ENCODE data around the gene MAL.
"Not testable (repeated sequence)": the region's sequence is repeated elsewhere in the genome, so short reads cannot be mapped to it uniquely, and the experiment has no call there.

MAL gene

DNA sequence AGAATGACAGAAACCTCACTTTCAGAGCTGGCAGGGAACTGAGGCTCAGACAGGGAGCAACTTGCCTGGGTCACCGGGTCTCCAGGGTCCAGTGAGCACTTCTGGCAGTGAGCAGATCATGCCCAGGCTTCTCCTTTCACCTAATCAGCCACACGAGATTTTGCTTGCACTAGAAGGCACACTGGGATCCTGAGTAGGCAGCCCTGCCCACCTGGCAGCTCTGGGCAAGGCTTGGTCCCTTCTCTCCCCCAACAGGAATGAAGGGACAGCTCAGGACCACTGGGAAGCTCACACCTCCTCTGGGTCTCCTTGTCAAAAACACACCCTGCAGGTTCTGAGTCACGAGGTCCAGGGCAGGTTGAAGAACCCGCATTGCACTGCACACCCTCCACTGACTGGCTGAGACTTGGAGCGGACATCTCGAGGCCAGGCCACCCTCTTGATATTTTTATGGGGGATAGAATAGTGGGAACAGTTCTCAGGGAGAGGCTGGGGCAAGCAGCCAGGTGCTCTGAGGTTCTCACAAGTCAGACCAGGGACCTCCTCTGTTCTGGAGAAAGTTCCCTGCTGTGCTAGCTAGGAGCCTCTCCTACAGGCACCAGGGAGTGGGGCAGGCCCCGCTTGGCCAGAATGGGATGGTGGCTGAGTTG, 5.7 kb downstream of the MAL start:
- Mint-ChIP-seq H3K4me1 (peaks cover 60% of the 10 kb centered on the region), H3K36me3 (ENCODE audit: low read depth) (no peaks in the 10 kb centered on the region), H3K27ac (no peak overlapping the region), H3K4me3 (no peak overlapping the region), H3K9me3 (no peaks in the 10 kb centered on the region), H3K27me3 (peaks cover 5% of the 10 kb centered on the region)
- DNase-seq (no peak), ATAC-seq (no peak)

DNA sequence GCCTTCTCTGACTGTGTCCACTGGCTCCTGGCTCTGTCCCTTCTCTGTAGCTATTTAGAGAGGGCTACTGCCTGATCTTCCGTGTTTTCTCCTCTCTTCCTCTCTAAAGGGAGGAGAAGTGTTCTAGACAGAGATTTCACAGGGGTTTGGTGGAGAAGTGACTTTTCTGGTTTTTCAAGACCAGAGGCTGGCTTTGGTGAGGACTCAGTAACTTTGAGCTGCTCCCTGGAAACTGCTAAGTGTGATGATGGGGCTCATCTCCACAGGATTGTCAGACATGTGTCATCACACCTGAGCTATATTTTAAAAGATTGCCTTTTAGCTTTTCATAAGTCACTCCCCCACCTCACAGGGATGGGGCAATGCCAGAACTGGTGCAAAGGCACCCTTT, 6.2 kb downstream of the MAL start:
- DNase-seq: no peak
- no peak for ATAC-seq
- H3K9me3 Mint-ChIP-seq: peaks cover 4% of the 10 kb centered on the region
- H3K4me1 Mint-ChIP-seq: peaks cover 60% of the 10 kb centered on the region
- no peak overlapping the region for H3K4me3 Mint-ChIP-seq
- no peak overlapping the region for H3K27ac Mint-ChIP-seq
- H3K36me3 Mint-ChIP-seq (ENCODE audit: low read depth): peaks cover 4% of the 10 kb centered on the region
- H3K27me3 Mint-ChIP-seq: peaks cover 3% of the 10 kb centered on the region

- H3K4me1 Mint-ChIP-seq: peaks cover 60% of the 10 kb centered on the region
- no peak for ATAC-seq
- no peak overlapping the region for H3K27ac Mint-ChIP-seq
- H3K27me3 Mint-ChIP-seq: no peaks in the 10 kb centered on the region
- H3K9me3 Mint-ChIP-seq: peaks cover 10% of the 10 kb centered on the region
- peaks cover 6% of the 10 kb centered on the region for H3K36me3 Mint-ChIP-seq (ENCODE audit: low read depth)
- DNase-seq: no peak
- H3K4me3 Mint-ChIP-seq: no peak overlapping the region
Observed at GRCh38 chr2:95032341-95032740, 6.8 kb downstream of the MAL start.

GRCh38 chr2:95032868-95033603, 7.5 kb downstream of the MAL start:
- Mint-ChIP-seq H3K4me3 (no peak overlapping the region), H3K4me1 (peaks cover 60% of the 10 kb centered on the region), H3K36me3 (ENCODE audit: low read depth) (peaks cover 13% of the 10 kb centered on the region), H3K9me3 (peaks cover 17% of the 10 kb centered on the region), H3K27me3 (no peaks in the 10 kb centered on the region), H3K27ac (no peak overlapping the region)
- DNase-seq (no peak), ATAC-seq (no peak)

DNA sequence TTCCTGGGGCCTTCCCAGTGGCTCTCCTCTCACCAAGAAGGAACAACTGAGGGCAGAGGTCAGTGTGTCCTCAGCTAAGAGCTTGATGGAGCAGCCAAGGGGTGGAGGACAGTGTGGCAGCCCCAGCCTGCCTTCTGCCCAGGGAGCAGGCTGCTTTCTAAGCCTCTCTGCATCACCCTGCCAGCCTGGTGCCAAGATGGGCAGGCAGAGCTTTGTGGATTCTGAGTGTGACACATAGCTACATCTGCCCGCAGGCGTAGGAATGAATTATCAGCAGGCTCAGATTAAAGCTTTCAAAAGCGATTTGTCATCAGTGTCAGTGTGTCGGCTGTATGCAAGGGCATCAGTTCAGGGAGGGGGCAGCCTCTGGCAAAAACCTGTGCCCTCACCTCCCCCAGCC, 8.7 kb downstream of the MAL start:
- Mint-ChIP-seq H3K27ac (no peak overlapping the region), H3K4me3 (no peak overlapping the region), H3K9me3 (peaks cover 29% of the 10 kb centered on the region), H3K27me3 (no peaks in the 10 kb centered on the region), H3K4me1 (peaks cover 61% of the 10 kb centered on the region), H3K36me3 (ENCODE audit: low read depth) (peaks cover 17% of the 10 kb centered on the region)
- no peak for DNase-seq
- peak; percentile 68 for ATAC-seq

DNA sequence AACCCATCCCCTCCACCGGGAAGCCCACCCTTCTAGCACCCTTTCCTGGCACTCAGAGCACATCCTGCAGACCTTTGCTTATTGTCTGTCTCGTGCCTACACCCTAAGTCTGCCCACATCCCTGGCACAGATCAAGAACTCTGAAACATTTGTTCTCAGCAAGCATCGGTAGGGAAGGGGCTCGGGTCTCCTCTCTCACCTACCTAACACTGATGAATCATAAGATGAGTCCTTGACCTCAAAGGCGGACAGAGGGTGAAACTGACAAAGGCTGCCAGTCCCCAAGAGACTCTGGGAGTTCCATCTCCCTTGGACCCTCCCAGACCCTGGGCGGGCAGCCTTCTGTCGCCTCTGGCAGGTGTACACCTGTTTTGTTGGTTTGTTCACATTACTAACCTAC, 9.3 kb downstream of the MAL start:
- no peak for ATAC-seq
- peaks cover 58% of the 10 kb centered on the region for H3K4me1 Mint-ChIP-seq
- peaks cover 17% of the 10 kb centered on the region for H3K36me3 Mint-ChIP-seq (ENCODE audit: low read depth)
- no peak overlapping the region for H3K4me3 Mint-ChIP-seq
- no peak for DNase-seq
- H3K9me3 Mint-ChIP-seq: peaks cover 29% of the 10 kb centered on the region
- H3K27me3 Mint-ChIP-seq: no peaks in the 10 kb centered on the region
- no peak overlapping the region for H3K27ac Mint-ChIP-seq

DNA sequence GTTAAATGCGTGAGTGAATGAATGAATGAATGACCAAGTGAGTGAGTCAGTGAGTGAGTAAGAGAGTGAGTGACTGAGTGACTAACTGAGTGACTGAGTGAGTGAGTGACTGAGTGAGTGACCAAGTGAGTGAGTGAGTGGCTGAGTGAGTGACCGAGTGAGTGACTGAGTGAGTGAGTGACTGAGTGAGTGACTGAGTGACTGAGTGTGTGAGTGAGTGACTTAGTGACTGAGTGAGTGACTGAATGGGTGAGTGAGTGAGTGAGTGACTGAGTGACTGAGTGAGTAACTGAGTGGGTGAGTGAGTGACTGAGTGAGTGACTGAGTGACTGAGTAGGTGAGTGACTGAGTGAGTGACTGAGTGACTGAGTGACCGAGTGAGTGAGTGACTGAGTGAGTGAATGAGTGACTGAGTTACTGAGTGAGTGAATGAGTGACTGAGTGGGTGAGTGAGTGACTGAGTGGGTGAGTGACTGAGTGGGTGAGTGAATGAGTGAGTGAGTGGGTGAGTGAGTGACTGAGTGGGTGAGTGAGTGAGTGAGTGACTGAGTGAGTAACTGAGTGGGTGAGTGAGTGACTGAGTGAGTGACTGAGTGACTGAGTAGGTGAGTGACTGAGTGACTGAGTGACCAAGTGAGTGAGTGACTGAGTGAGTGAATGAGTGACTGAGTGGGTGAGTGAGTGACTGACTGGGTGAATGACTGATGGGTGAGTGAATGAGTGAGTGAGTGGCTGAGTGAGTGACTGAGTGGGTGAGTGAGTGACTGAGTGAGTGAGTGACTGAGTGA, 11.3 kb downstream of the MAL start:
- DNase-seq: no peak
- H3K27me3 Mint-ChIP-seq: no peaks in the 10 kb centered on the region
- no peak for ATAC-seq
- peaks cover 17% of the 10 kb centered on the region for H3K36me3 Mint-ChIP-seq (ENCODE audit: low read depth)
- peaks cover 29% of the 10 kb centered on the region for H3K9me3 Mint-ChIP-seq
- H3K27ac Mint-ChIP-seq: peak overlapping the region; percentile 90
- no peak overlapping the region for H3K4me3 Mint-ChIP-seq
- peaks cover 63% of the 10 kb centered on the region for H3K4me1 Mint-ChIP-seq

GRCh38 chr2:95037384-95037839, 11.9 kb downstream of the MAL start:
- Mint-ChIP-seq H3K9me3 (peaks cover 29% of the 10 kb centered on the region), H3K4me1 (peaks cover 68% of the 10 kb centered on the region), H3K27me3 (no peaks in the 10 kb centered on the region), H3K27ac (peak overlapping the region; percentile 90), H3K36me3 (ENCODE audit: low read depth) (peaks cover 17% of the 10 kb centered on the region), H3K4me3 (no peak overlapping the region)
- DNase-seq (no peak), ATAC-seq (no peak)

GRCh38 chr2:95037841-95038585, 12.5 kb downstream of the MAL start:
- not testable (repeated sequence) for H3K27me3 Mint-ChIP-seq, DNase-seq, ATAC-seq, H3K4me3 Mint-ChIP-seq
- Mint-ChIP-seq H3K36me3 (ENCODE audit: low read depth) (peaks cover 17% of the 10 kb centered on the region), H3K27ac (peak overlapping the region; percentile 90), H3K9me3 (peaks cover 29% of the 10 kb centered on the region), H3K4me1 (peaks cover 73% of the 10 kb centered on the region)

- Mint-ChIP-seq H3K4me1 (peaks cover 76% of the 10 kb centered on the region), H3K36me3 (ENCODE audit: low read depth) (peaks cover 17% of the 10 kb centered on the region)
Observed at GRCh38 chr2:95038635-95039298, 13.3 kb downstream of the MAL start.

DNA sequence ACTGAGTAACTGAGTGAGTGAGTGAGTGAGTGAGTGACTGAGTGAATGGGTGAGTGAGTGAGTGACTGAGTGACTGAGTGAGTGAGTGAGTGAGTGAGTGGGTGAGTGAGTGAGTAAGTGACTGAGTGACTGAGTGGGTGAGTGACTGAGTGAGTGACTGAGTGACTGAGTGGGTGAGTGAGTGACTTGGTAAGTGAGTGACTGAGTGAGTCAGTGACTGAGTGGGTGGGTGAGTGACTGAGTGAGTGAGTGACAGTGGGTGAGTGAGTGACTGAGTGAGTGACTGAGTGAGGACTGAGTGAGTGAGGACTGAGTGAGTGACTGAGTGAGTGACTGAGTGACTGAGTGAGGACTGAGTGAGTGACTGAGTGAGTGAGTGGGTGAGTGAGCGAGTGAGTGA, 13.9 kb downstream of the MAL start:
- no peak overlapping the region for H3K4me3 Mint-ChIP-seq
- DNase-seq (no peak), ATAC-seq (no peak)
- peaks cover 29% of the 10 kb centered on the region for H3K9me3 Mint-ChIP-seq
- peaks cover 77% of the 10 kb centered on the region for H3K4me1 Mint-ChIP-seq
- no peaks in the 10 kb centered on the region for H3K27me3 Mint-ChIP-seq
- peaks cover 17% of the 10 kb centered on the region for H3K36me3 Mint-ChIP-seq (ENCODE audit: low read depth)
- H3K27ac Mint-ChIP-seq: peak overlapping the region; percentile 61

More at GRCh38 chr2:95038635-95039298, 13.3 kb downstream of the MAL start:
- ATAC-seq (no peak), DNase-seq (no peak)
- peak overlapping the region; percentile 61 for H3K27ac Mint-ChIP-seq
- H3K4me3 Mint-ChIP-seq: no peak overlapping the region
- peaks cover 29% of the 10 kb centered on the region for H3K9me3 Mint-ChIP-seq
- H3K27me3 Mint-ChIP-seq: no peaks in the 10 kb centered on the region

- H3K4me1 Mint-ChIP-seq: peaks cover 77% of the 10 kb centered on the region
- peaks cover 17% of the 10 kb centered on the region for H3K36me3 Mint-ChIP-seq (ENCODE audit: low read depth)
- H3K27ac Mint-ChIP-seq: peak overlapping the region; percentile 33
- no peaks in the 10 kb centered on the region for H3K27me3 Mint-ChIP-seq
- DNase-seq (no peak), ATAC-seq (no peak)
- H3K4me3 Mint-ChIP-seq: no peak overlapping the region
- H3K9me3 Mint-ChIP-seq: peaks cover 29% of the 10 kb centered on the region
Observed at GRCh38 chr2:95039978-95040377, 14.5 kb downstream of the MAL start.

- Mint-ChIP-seq H3K4me1 (peaks cover 74% of the 10 kb centered on the region), H3K27ac (no peak overlapping the region), H3K27me3 (no peaks in the 10 kb centered on the region), H3K9me3 (peaks cover 29% of the 10 kb centered on the region), H3K4me3 (no peak overlapping the region), H3K36me3 (ENCODE audit: low read depth) (peaks cover 17% of the 10 kb centered on the region)
- no peak for ATAC-seq
- no peak for DNase-seq
Observed at GRCh38 chr2:95040426-95040825, 14.9 kb downstream of the MAL start.

Measured in activated naive CD8-positive, alpha-beta T cell treated with anti-CD3 and anti-CD28 coated beads, Interleukin-2, amount 50 U/mL, for 24 hours (primary cell).